Heart left ventricle (tissue), 13 donors: ENCODE data around the gene BTG4.

Experiments used
- POLR2A ChIP-seq, 2 donors: fragments of 450-650 bp; IDR thresholded peaks; one replicate each; pipeline ENCODE4 v1.6.1; 2017; ENCODE audit warnings: antibody characterized with exemption in 2 of 2, mild to moderate bottlenecking in 2 of 2, moderate library complexity in 2 of 2
- TF ChIP-seq, protein P1 (sequence below), 12 donors: fragments of 200-600 bp; sonication (generic) in 4 of 12; IDR thresholded peaks; one replicate each; pipeline versions ENCODE4 v1.5.0 to v1.8.0; 2018 to 2022; ENCODE audit warnings: antibody characterized with exemption in 12 of 12, mild to moderate bottlenecking in 5 of 12
- donor health status: ischemic (EF 13 %, LVEDD 7.1; RV severe dilation, severe dysfunction).
- donor health status: DM: no; HTN: yes; CAD: no.
- donor health status: DM: no; HTN: no; CAD: no.
- donor health status: ischemic (EF 25% LVEDD 6.9; RV normal size, moderate dysfunction).
- donor health status: ischemic (EF 25% LVEDD 5.7; RV mildly dilated, moderate dysfunction).
- donor health status: ischemic (EF 35%, LVEDD 5.7; RV mildly dilated, moderate dysfunction).
- donor health status: nonischemic (EF 11% LVEDD 7.7; RV severe dilation, severe dysfunction).
- donor health status: DM: yes; HTN: yes; CAD: no.
- donor health status: PGD.
- donor health status: ischemic (EF 29% LVEDD 5.4; RV normal size, mild dysfunction).
- donor health status: nonischemic (EF 23%, LVEDD 6.1; RV moderate dilation, normal function).

DNA sequence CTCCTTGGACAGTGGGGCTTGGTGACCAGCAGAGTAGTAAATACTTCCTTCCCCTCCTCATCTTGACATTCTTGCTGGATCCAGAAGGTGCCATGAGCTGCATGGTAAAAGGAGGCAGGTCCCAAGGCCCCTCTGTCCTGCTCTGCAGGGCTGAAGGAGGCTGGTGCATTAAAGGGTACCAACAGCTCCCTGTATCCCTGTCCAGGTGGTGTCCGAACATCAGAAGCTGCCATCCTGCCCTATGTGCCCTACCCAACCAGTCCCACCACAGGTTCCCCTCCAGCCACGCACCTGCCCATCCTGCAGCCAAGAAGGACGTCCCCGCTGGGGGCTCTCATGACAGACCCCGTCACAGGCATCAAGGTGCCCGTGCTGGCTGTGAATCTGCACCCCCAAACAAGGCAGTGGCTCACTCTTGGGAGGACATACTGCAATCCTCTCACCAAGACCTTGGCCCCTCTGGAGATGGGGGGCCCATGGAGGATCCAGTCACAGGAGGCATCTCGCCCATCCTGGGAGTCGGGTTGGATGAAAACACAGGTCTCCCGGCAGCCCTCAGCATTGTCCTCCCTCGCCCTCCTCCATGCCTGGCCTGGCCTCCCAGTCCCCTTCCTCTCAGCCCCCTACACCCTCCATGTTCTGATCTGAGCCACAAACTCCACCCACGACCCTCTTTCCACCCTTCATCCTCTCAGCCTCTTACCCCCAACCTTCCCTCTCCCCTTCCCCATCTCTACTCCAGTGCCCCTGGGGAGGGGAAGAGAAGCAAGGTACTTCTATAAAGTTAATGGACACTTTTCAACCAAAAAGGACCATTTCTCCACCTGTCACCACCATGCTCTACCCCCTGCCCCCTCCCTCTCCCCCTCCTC is 55.1 kb downstream of the BTG4 start:
- TF ChIP-seq, protein P1, sequence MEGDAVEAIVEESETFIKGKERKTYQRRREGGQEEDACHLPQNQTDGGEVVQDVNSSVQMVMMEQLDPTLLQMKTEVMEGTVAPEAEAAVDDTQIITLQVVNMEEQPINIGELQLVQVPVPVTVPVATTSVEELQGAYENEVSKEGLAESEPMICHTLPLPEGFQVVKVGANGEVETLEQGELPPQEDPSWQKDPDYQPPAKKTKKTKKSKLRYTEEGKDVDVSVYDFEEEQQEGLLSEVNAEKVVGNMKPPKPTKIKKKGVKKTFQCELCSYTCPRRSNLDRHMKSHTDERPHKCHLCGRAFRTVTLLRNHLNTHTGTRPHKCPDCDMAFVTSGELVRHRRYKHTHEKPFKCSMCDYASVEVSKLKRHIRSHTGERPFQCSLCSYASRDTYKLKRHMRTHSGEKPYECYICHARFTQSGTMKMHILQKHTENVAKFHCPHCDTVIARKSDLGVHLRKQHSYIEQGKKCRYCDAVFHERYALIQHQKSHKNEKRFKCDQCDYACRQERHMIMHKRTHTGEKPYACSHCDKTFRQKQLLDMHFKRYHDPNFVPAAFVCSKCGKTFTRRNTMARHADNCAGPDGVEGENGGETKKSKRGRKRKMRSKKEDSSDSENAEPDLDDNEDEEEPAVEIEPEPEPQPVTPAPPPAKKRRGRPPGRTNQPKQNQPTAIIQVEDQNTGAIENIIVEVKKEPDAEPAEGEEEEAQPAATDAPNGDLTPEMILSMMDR (IDR thresholded peaks at IDR 0.05): no peak
- no peak for TF ChIP-seq POLR2A (IDR thresholded peaks at IDR 0.05)
